H1 (cell line): ENCODE data around the gene TPPP. TPM values are rescaled to one million over a fixed set of nuclear protein-coding genes. Genes with fewer than 3 reads are reported as not detected.

Experiments used
- CTCF ChIA-PET: fragments of 300-600 bp; sonication (Branson Sonifier 250); formaldehyde crosslinking; loops from one replicate; lab custom pipeline; 2021; ENCODE audit not compliant: partially characterized antibody; lab: Charles Lee
- POLR2A ChIA-PET: fragments of 300-600 bp; sonication (Branson Sonifier 250); formaldehyde crosslinking; loops from one replicate; lab custom pipeline; 2021; ENCODE audit warnings: inconsistent platforms; ENCODE audit not compliant: partially characterized antibody; lab: Charles Lee
- DNase-seq, 2 experiments: peaks; one replicate each; pipeline versions ENCODE4 v3.0.0 to v3.0.0-alpha.2; 2010 to 2022; ENCODE audit warnings: low spot score in 2 of 2, low read depth in 1 of 2, mixed read lengths in 1 of 2
- FAIRE-seq: peaks from 2 replicates; lab custom pipeline; 2011; peaks lifted over from hg19 to GRCh38; lab: Jason Lieb, UNC
- H2AFZ ChIP-seq: 2 replicates; pipeline ENCODE4 v1.8.1; 2012; ENCODE audit warnings: low read length, inconsistent platforms
- H2AK5ac ChIP-seq: 2 replicates; pipeline ENCODE4 v1.6.1; 2013; ENCODE audit warnings: low read depth, low read length
- H2BK120ac ChIP-seq: replicated peaks from 2 replicates; pipeline ENCODE3; 2013; ENCODE audit warnings: low read depth, low read length, inconsistent platforms
- H2BK12ac ChIP-seq: 2 replicates; pipeline ENCODE4 v1.6.1; 2013; ENCODE audit warnings: low read depth, low read length
- H2BK15ac ChIP-seq: 2 replicates; pipeline ENCODE4 v1.6.1; 2013; ENCODE audit warnings: low read length
- H2BK20ac ChIP-seq: 2 replicates; pipeline ENCODE4 v1.6.1; 2013; ENCODE audit warnings: low read length
- H2BK5ac ChIP-seq: 2 replicates; pipeline ENCODE4 v1.6.1; 2013; ENCODE audit warnings: low read depth, low read length
- H3K14ac ChIP-seq: 2 replicates; pipeline ENCODE4 v1.6.1; 2013; ENCODE audit warnings: inconsistent platforms; ENCODE audit not compliant: insufficient read length
- H3K18ac ChIP-seq: 2 replicates; pipeline ENCODE4 v1.6.1; 2013; ENCODE audit warnings: low read length; ENCODE audit errors: extremely low read depth
- H3K23ac ChIP-seq: 2 replicates; pipeline ENCODE4 v1.6.1; 2013; ENCODE audit warnings: inconsistent platforms; ENCODE audit not compliant: insufficient read length
- H3K23me2 ChIP-seq: 2 replicates; pipeline ENCODE4 v1.6.1; 2013; ENCODE audit warnings: low read depth, low read length
- H3K27ac ChIP-seq: 2 replicates; pipeline ENCODE4 v1.6.1; 2011; ENCODE audit warnings: low read depth, low read length, inconsistent platforms
- H3K27me3 ChIP-seq, 4 experiments: replicated peaks in 1 of 4; 1 replicate in 1 of 4; 2 replicates in 3 of 4; pipeline versions ENCODE4 v1.6.1 to v1.8.1; 2011 to 2013; ENCODE audit warnings: low read length in 3 of 4, mild to moderate bottlenecking in 3 of 4, inconsistent platforms in 2 of 4, mixed read lengths in 2 of 4, moderate library complexity in 1 of 4; ENCODE audit not compliant: control insufficient read depth in 3 of 4, insufficient read depth in 3 of 4; ENCODE audit errors: extremely low read depth in 1 of 4
- H3K36me3 ChIP-seq, 4 experiments: 2 replicates each; pipeline versions ENCODE4 v1.6.1 to v1.8.1; 2011 to 2013; ENCODE audit warnings: mild to moderate bottlenecking in 4 of 4, low read length in 3 of 4, moderate library complexity in 2 of 4, control low read depth in 1 of 4, inconsistent platforms in 1 of 4; ENCODE audit not compliant: insufficient read depth in 4 of 4, control insufficient read depth in 2 of 4
- H3K4ac ChIP-seq: replicated peaks from 2 replicates; pipeline ENCODE3; 2013; ENCODE audit warnings: low read length, low read depth, mixed read lengths, inconsistent platforms; ENCODE audit not compliant: insufficient read length
- H3K4me1 ChIP-seq, 4 experiments: replicated peaks in 1 of 4; 1 replicate in 1 of 4; 2 replicates in 3 of 4; pipeline versions ENCODE4 v1.6.1 to v1.8.1; 2011 to 2013; ENCODE audit warnings: low read length in 3 of 4, inconsistent platforms in 2 of 4, mixed read lengths in 1 of 4; ENCODE audit not compliant: insufficient read depth in 4 of 4, control insufficient read depth in 3 of 4
- H3K4me2 ChIP-seq, 2 experiments: 2 replicates each; pipeline versions ENCODE4 v1.6.1 to v1.8.1; 2011 to 2013; ENCODE audit warnings: low read depth in 2 of 2, low read length in 2 of 2, control low read depth in 1 of 2, inconsistent platforms in 1 of 2, mild to moderate bottlenecking in 1 of 2; ENCODE audit not compliant: insufficient read depth in 1 of 2
- H3K4me3 ChIP-seq, 4 experiments: fragments of 200-600, 300-600 bp in 1 of 4; sonication (generic), shearing (Covaris generic), sonication (Bioruptor Twin) in 1 of 4; 2 replicates each; pipeline versions ENCODE4 v1.5.1 to v1.8.1; 2011 to 2016; ENCODE audit warnings: low read length in 4 of 4, low read depth in 3 of 4, control low read depth in 2 of 4, inconsistent platforms in 2 of 4, mild to moderate bottlenecking in 2 of 4, mixed read lengths in 1 of 4, moderate library complexity in 1 of 4; ENCODE audit not compliant: insufficient read depth in 2 of 4; ENCODE audit errors: extremely low read depth in 1 of 4
- H3K56ac ChIP-seq: replicated peaks from 2 replicates; pipeline ENCODE3; 2013; ENCODE audit warnings: low read depth, mild to moderate bottlenecking, mixed read lengths, low read length, inconsistent platforms; ENCODE audit not compliant: insufficient read length
- H3K79me1 ChIP-seq: 2 replicates; pipeline ENCODE4 v1.6.1; 2013; ENCODE audit warnings: low read depth, low read length, control low read depth
- H3K79me2 ChIP-seq, 2 experiments: 2 replicates each; pipeline versions ENCODE4 v1.6.1 to v1.8.1; 2012 to 2013; ENCODE audit warnings: low read length in 2 of 2, mild to moderate bottlenecking in 2 of 2, inconsistent platforms in 1 of 2; ENCODE audit not compliant: insufficient read depth in 2 of 2, control insufficient read depth in 1 of 2
- H3K9ac ChIP-seq, 4 experiments: replicated peaks in 1 of 4; 1 replicate in 1 of 4; 2 replicates in 3 of 4; pipeline versions ENCODE4 v1.6.1 to v1.8.1; 2011 to 2013; ENCODE audit warnings: low read depth in 3 of 4, low read length in 3 of 4, control low read depth in 2 of 4, mild to moderate bottlenecking in 2 of 4, moderate library complexity in 2 of 4, inconsistent platforms in 1 of 4; ENCODE audit errors: extremely low read depth in 1 of 4
- H3K9me3 ChIP-seq, 2 experiments: 2 replicates each; pipeline versions ENCODE4 v1.6.1 to v1.8.1; 2012 to 2013; ENCODE audit warnings: mild to moderate bottlenecking in 2 of 2, moderate library complexity in 2 of 2, control low read depth in 1 of 2, inconsistent platforms in 1 of 2, low read depth in 1 of 2, low read length in 1 of 2, mixed read lengths in 1 of 2; ENCODE audit not compliant: insufficient read depth in 2 of 2
- H4K20me1 ChIP-seq, 2 experiments: replicated peaks in 1 of 2; 2 replicates each; pipeline versions ENCODE3 to v1.8.1; 2011 to 2013; ENCODE audit warnings: inconsistent platforms in 2 of 2, low read length in 2 of 2, mild to moderate bottlenecking in 1 of 2; ENCODE audit not compliant: insufficient read depth in 2 of 2, control insufficient read depth in 1 of 2
- H4K5ac ChIP-seq: 2 replicates; pipeline ENCODE4 v1.6.1; 2013; ENCODE audit warnings: low read length, low read depth, mixed read lengths, inconsistent platforms; ENCODE audit not compliant: insufficient read length
- H4K8ac ChIP-seq: 2 replicates; pipeline ENCODE4 v1.8.0; 2013; ENCODE audit warnings: mild to moderate bottlenecking, moderate library complexity, low read length, inconsistent platforms; ENCODE audit not compliant: insufficient read depth; ENCODE audit errors: extremely low read depth
- H4K91ac ChIP-seq: replicated peaks from 2 replicates; pipeline ENCODE3; 2013; ENCODE audit warnings: low read length, mixed read lengths, inconsistent platforms; ENCODE audit not compliant: insufficient read length
- ASH2L ChIP-seq: fragments of 200-600, 300-600 bp; sonication (generic); IDR thresholded peaks from one replicate; pipeline ENCODE4 v1.7.1; 2017; ENCODE audit warnings: low read length
- RAD21 ChIP-seq, 2 experiments: IDR thresholded peaks in 1 of 2; conservative IDR thresholded peaks in 1 of 2; 2 replicates each; pipeline ENCODE4 v1.6.1; 2011; ENCODE audit warnings: low read depth in 2 of 2, low read length in 2 of 2, improper control_type of control experiment in 1 of 2, inconsistent platforms in 1 of 2, mild to moderate bottlenecking in 1 of 2, moderate library complexity in 1 of 2
- SIRT6 ChIP-seq: IDR thresholded peaks from one replicate; pipeline ENCODE4 v1.7.1; 2012; ENCODE audit warnings: low read length, inconsistent platforms
- YY1 ChIP-seq: IDR thresholded peaks from 2 replicates; pipeline ENCODE4 v1.6.1; 2011; ENCODE audit warnings: low read depth, mild to moderate bottlenecking, low read length
- WGBS, 2 experiments: shearing (Covaris generic) in 1 of 2; methylation state at CpG; one replicate each; pipeline versions ENCODE4 v1.1.6 to v1.1.7; 2013 to 2015; ENCODE audit warnings: low lambda C conversion rate in 2 of 2, mixed read lengths in 2 of 2, inconsistent platforms in 1 of 2, low coverage in 1 of 2, missing lambda C conversion rate in 1 of 2; ENCODE audit not compliant: insufficient replicate concordance in 2 of 2, insufficient coverage in 1 of 2, insufficient read length in 1 of 2; ENCODE audit errors: extremely low coverage in 1 of 2, missing lambda C conversion rate in 1 of 2; 5-methylcytosine and 5-hydroxymethylcytosine counted together
- polyA plus RNA-seq, 7 experiments: library from polyadenylated mRNA; depleted of rRNA in 3 of 7; stranded (reverse) in 5 of 7; unstranded in 2 of 7; fragments of >200 nt in 5 of 7; fragments of 200-250 nt in 2 of 7; gene quantifications; 1 replicate in 5 of 7; 2 replicates in 1 of 7; 4 replicates in 1 of 7; pipeline versions ENCODE4 v1.2.1 to v1.2.3, GENCODE V29; 2011 to 2013; ENCODE audit warnings: missing spikeins in 2 of 7, mixed read lengths in 2 of 7
- total RNA-seq: library from RNA; stranded (reverse); fragmentation: NEBNext Ultra II Directional; extraction: Animal tissue kit (Norgen Biotek cat#: 25700); gene quantifications from 2 replicates; pipeline ENCODE4 v1.2.1, GENCODE V29; 2021
- TF ChIP-seq, protein P1 (sequence below): IDR thresholded peaks from 2 replicates; pipeline ENCODE4 v1.6.1; 2011; ENCODE audit warnings: low read length, improper control_type of control experiment

The TPPP gene
- total and polyA plus RNA-seq, 2 of the 8 experiments (the other 6 are each of a cell fraction or from before 2014, with no cell fraction given), result 0.36 to 0.93 TPM

DNA sequence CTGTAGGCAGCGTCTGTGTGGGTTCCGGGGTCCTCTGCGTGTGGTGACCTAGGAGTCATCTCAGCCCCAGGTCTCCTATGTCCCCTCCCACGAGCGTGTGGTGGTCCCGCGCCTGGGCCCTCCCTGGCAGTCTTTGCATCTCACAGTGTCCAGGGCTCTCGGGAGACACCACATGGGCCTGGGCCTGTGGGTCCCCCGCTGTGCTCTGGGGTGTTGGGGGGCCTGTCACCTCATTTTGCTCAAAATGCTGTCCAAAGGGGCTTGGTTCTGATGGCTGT is 54.0 kb downstream of the TPPP start:
- no peaks in the 10 kb centered on the region for H3K4me1 ChIP-seq
- peaks cover 0 to 10% of the 10 kb centered on the region in 2 experiments for H4K20me1 ChIP-seq
- H3K9ac ChIP-seq, result no peak overlapping the region
- POLR2A ChIA-PET, result no interaction called here
- CTCF ChIA-PET, result interaction anchor here (0.9 to 1.6 kb wide), 2 partner anchors 18 to 48 kb away, joined by 3 to 4 read pairs; no protein-coding TSS in a partner anchor
- H2AK5ac ChIP-seq, result no peak overlapping the region
- no peak overlapping the region for H4K5ac ChIP-seq
- DNase-seq (no peak), FAIRE-seq (no peak)
- no peak overlapping the region for H3K27ac ChIP-seq
- H3K14ac ChIP-seq, result no peak overlapping the region
- H4K8ac ChIP-seq, result no peak overlapping the region
- H2BK20ac ChIP-seq, result no peak overlapping the region
- H4K91ac ChIP-seq, result no peak overlapping the region
- H3K9me3 ChIP-seq, result no peaks in the 10 kb centered on the region
- no peaks in the 10 kb centered on the region for H3K79me2 ChIP-seq
- no peaks in the 10 kb centered on the region for H3K27me3 ChIP-seq
- no peak overlapping the region for H3K18ac ChIP-seq
- no peak overlapping the region for H3K23ac ChIP-seq
- no peak overlapping the region for H2BK5ac ChIP-seq
- TF ChIP-seq, protein P1, sequence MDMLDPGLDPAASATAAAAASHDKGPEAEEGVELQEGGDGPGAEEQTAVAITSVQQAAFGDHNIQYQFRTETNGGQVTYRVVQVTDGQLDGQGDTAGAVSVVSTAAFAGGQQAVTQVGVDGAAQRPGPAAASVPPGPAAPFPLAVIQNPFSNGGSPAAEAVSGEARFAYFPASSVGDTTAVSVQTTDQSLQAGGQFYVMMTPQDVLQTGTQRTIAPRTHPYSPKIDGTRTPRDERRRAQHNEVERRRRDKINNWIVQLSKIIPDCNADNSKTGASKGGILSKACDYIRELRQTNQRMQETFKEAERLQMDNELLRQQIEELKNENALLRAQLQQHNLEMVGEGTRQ, result no peak
- TF ChIP-seq SIRT6 (no peak), YY1 (no peak), RAD21 (IDR thresholded peaks at IDR 0.05 in 1 of 2, conservative IDR thresholded peaks at IDR 0.05 in 1 of 2; ENCODE audit: low read depth in 2 of 2, low read length in 2 of 2) (no peak), ASH2L (no peak)
- H3K4me3 ChIP-seq, result no peak overlapping the region
- H3K56ac ChIP-seq, result no peak overlapping the region
- 90% methylated on average over 9 of the region's 9 CpGs; no CpG with 5 or more reads in 1 of the 2 experiments for WGBS, 2 experiments
- H2BK12ac ChIP-seq, result no peak overlapping the region
- no peak overlapping the region for H3K4me2 ChIP-seq
- H2BK15ac ChIP-seq, result no peak overlapping the region
- H3K4ac ChIP-seq, result no peak overlapping the region
- H3K23me2 ChIP-seq, result no peaks in the 10 kb centered on the region
- peaks cover 15 to 49% (median 38%) of the 10 kb centered on the region in 4 experiments for H3K36me3 ChIP-seq
- H2AFZ ChIP-seq, result no peak overlapping the region
- H3K79me1 ChIP-seq, result no peaks in the 10 kb centered on the region
- no peak overlapping the region for H2BK120ac ChIP-seq
